ENCODE data around the gene PLXNC1. TPM values are rescaled to one million over a fixed set of nuclear protein-coding genes. Genes with fewer than 3 reads are reported as not detected.

Gene PLXNC1
- total RNA-seq, 5 donors from 2014 or later (not counting 1 experiment from before 2014, with no cell fraction given) = 12.9 to 23.9 (median 19.2) TPM

GRCh38 chr12:94225506-94225905 lies 77.1 kb downstream of the PLXNC1 start:
- WGBS (ENCODE audit: insufficient coverage) = 94% methylated on average over 9 of the region's 9 CpGs
- no peak for DNase-seq
- H3K4me1 Mint-ChIP-seq = peaks cover 7 to 18% (median 14%) of the 10 kb centered on the region in 3 donors
- no peaks in the 10 kb centered on the region for H3K9me3 ChIP-seq
- no peak overlapping the region for H3K27ac ChIP-seq (ENCODE audit: low read length)
- no peaks in the 10 kb centered on the region for H3K9me3 Mint-ChIP-seq
- ChIA-PET POLR2A (no interaction called here), CTCF (interaction anchor here in 1 of 2 donors (0.6 kb wide), 1 partner anchor 165 kb away, joined by 3 read pairs; no protein-coding TSS in a partner anchor)
- H3K4me3 Mint-ChIP-seq = no peak overlapping the region
- H3K36me3 Mint-ChIP-seq = peaks cover 73% of the 10 kb centered on the region
- no peak overlapping the region for H3K4me3 ChIP-seq (ENCODE audit: control insufficient read depth in 1 of 2, extremely low read depth in 1 of 2, low read length in 1 of 2)
- H3K36me3 ChIP-seq (ENCODE audit: control insufficient read depth in 2 of 2, extremely low read depth in 1 of 2, insufficient read depth in 1 of 2, low read length in 1 of 2) = peaks cover 0 to 14% of the 10 kb centered on the region in 2 donors
- peaks cover 4 to 5% of the 10 kb centered on the region in 2 experiments for H3K4me1 ChIP-seq (ENCODE audit: control insufficient read depth in 1 of 2, extremely low read depth in 1 of 2, insufficient read depth in 2 of 2, low read length in 2 of 2)
- no peaks in the 10 kb centered on the region for H3K27me3 Mint-ChIP-seq
- no peak for ATAC-seq (replicated peaks in 1 of 4)
- no peak overlapping the region for H3K27ac Mint-ChIP-seq
- H3K27me3 ChIP-seq (replicated peaks in 1 of 2; ENCODE audit: control insufficient read depth in 2 of 2, extremely low read depth in 1 of 2, insufficient read depth in 2 of 2, low read length in 1 of 2) = no peaks in the 10 kb centered on the region

- no peaks in the 10 kb centered on the region for H3K9me3 ChIP-seq
- 100% methylated on average over 2 of the region's 5 CpGs for WGBS (ENCODE audit: insufficient coverage)
- peaks cover 10 to 11% of the 10 kb centered on the region in 2 experiments for H3K4me1 ChIP-seq (ENCODE audit: control insufficient read depth in 1 of 2, extremely low read depth in 1 of 2, insufficient read depth in 2 of 2, low read length in 2 of 2)
- Mint-ChIP-seq H3K27ac (no peak overlapping the region), H3K4me1 (peaks cover 13 to 21% (median 19%) of the 10 kb centered on the region in 3 donors), H3K27me3 (no peaks in the 10 kb centered on the region), H3K4me3 (no peak overlapping the region), H3K9me3 (no peaks in the 10 kb centered on the region), H3K36me3 (peaks cover 70% of the 10 kb centered on the region)
- H3K27ac ChIP-seq (ENCODE audit: low read length) = no peak overlapping the region
- ATAC-seq (replicated peaks in 1 of 4) (no peak), DNase-seq (no peak)
- H3K27me3 ChIP-seq (replicated peaks in 1 of 2; ENCODE audit: control insufficient read depth in 2 of 2, extremely low read depth in 1 of 2, insufficient read depth in 2 of 2, low read length in 1 of 2) = no peaks in the 10 kb centered on the region
- POLR2A ChIA-PET = interaction anchor here in 1 of 2 donors (0.7 kb wide), 1 partner anchor 22 kb away, joined by 3 read pairs; no protein-coding TSS in a partner anchor
- H3K36me3 ChIP-seq (ENCODE audit: control insufficient read depth in 2 of 2, extremely low read depth in 1 of 2, insufficient read depth in 1 of 2, low read length in 1 of 2) = peaks cover 0 to 14% of the 10 kb centered on the region in 2 donors
- H3K4me3 ChIP-seq (ENCODE audit: control insufficient read depth in 1 of 2, extremely low read depth in 1 of 2, low read length in 1 of 2) = no peak overlapping the region
- CTCF ChIA-PET = no interaction called here
Measured at GRCh38 chr12:94225947-94226630, 77.7 kb downstream of the PLXNC1 start.

- no CpG with 5 or more reads among the region's 2 CpGs for WGBS (ENCODE audit: insufficient coverage)
- H3K9me3 ChIP-seq = no peaks in the 10 kb centered on the region
- Mint-ChIP-seq H3K36me3 (peaks cover 62% of the 10 kb centered on the region), H3K4me3 (no peak overlapping the region), H3K4me1 (peaks cover 17 to 22% (median 21%) of the 10 kb centered on the region in 3 donors), H3K9me3 (no peaks in the 10 kb centered on the region), H3K27ac (no peak overlapping the region), H3K27me3 (no peaks in the 10 kb centered on the region)
- ChIA-PET CTCF (no interaction called here), POLR2A (no interaction called here)
- H3K27ac ChIP-seq (ENCODE audit: low read length) = no peak overlapping the region
- ATAC-seq (replicated peaks in 1 of 4) (no peak), DNase-seq (no peak)
- peaks cover 0 to 14% of the 10 kb centered on the region in 2 donors for H3K36me3 ChIP-seq (ENCODE audit: control insufficient read depth in 2 of 2, extremely low read depth in 1 of 2, insufficient read depth in 1 of 2, low read length in 1 of 2)
- no peak overlapping the region for H3K4me3 ChIP-seq (ENCODE audit: control insufficient read depth in 1 of 2, extremely low read depth in 1 of 2, low read length in 1 of 2)
- H3K4me1 ChIP-seq (ENCODE audit: control insufficient read depth in 1 of 2, extremely low read depth in 1 of 2, insufficient read depth in 2 of 2, low read length in 2 of 2) = peaks cover 11 to 13% of the 10 kb centered on the region in 2 experiments
- H3K27me3 ChIP-seq (replicated peaks in 1 of 2; ENCODE audit: control insufficient read depth in 2 of 2, extremely low read depth in 1 of 2, insufficient read depth in 2 of 2, low read length in 1 of 2) = no peaks in the 10 kb centered on the region
Measured at GRCh38 chr12:94227066-94227465, 78.7 kb downstream of the PLXNC1 start.

- Mint-ChIP-seq H3K27ac (no peak overlapping the region), H3K27me3 (no peaks in the 10 kb centered on the region), H3K36me3 (peaks cover 52% of the 10 kb centered on the region), H3K9me3 (no peaks in the 10 kb centered on the region), H3K4me3 (no peak overlapping the region), H3K4me1 (peaks cover 17 to 22% (median 18%) of the 10 kb centered on the region in 3 donors)
- no peaks in the 10 kb centered on the region for H3K9me3 ChIP-seq
- POLR2A ChIA-PET = no interaction called here
- CTCF ChIA-PET = no interaction called here
- H3K4me3 ChIP-seq (ENCODE audit: control insufficient read depth in 1 of 2, extremely low read depth in 1 of 2, low read length in 1 of 2) = no peak overlapping the region
- no peaks in the 10 kb centered on the region for H3K27me3 ChIP-seq (replicated peaks in 1 of 2; ENCODE audit: control insufficient read depth in 2 of 2, extremely low read depth in 1 of 2, insufficient read depth in 2 of 2, low read length in 1 of 2)
- no peak for DNase-seq
- H3K4me1 ChIP-seq (ENCODE audit: control insufficient read depth in 1 of 2, extremely low read depth in 1 of 2, insufficient read depth in 2 of 2, low read length in 2 of 2) = peaks cover 11 to 13% of the 10 kb centered on the region in 2 experiments
- 100% methylated on average over 2 of the region's 8 CpGs for WGBS (ENCODE audit: insufficient coverage)
- H3K27ac ChIP-seq (ENCODE audit: low read length) = no peak overlapping the region
- ATAC-seq (replicated peaks in 1 of 4) = no peak
- peaks cover 0 to 14% of the 10 kb centered on the region in 2 donors for H3K36me3 ChIP-seq (ENCODE audit: control insufficient read depth in 2 of 2, extremely low read depth in 1 of 2, insufficient read depth in 1 of 2, low read length in 1 of 2)
Measured at GRCh38 chr12:94228488-94228907, 80.1 kb downstream of the PLXNC1 start.

GRCh38 chr12:94229902-94230301 lies 81.5 kb downstream of the PLXNC1 start:
- DNase-seq (no peak), ATAC-seq (replicated peaks in 1 of 4) (no peak)
- CTCF ChIA-PET = no interaction called here
- H3K9me3 Mint-ChIP-seq = no peaks in the 10 kb centered on the region
- peak overlapping the region in 1 of 3 donors; percentile 49 for H3K4me3 Mint-ChIP-seq
- no peak overlapping the region for H3K4me3 ChIP-seq (ENCODE audit: control insufficient read depth in 1 of 2, extremely low read depth in 1 of 2, low read length in 1 of 2)
- peaks cover 17 to 22% (median 18%) of the 10 kb centered on the region in 3 donors for H3K4me1 Mint-ChIP-seq
- no peak overlapping the region for H3K27ac ChIP-seq (ENCODE audit: low read length)
- H3K27me3 Mint-ChIP-seq = no peaks in the 10 kb centered on the region
- no peak overlapping the region for H3K27ac Mint-ChIP-seq
- H3K27me3 ChIP-seq (replicated peaks in 1 of 2; ENCODE audit: control insufficient read depth in 2 of 2, extremely low read depth in 1 of 2, insufficient read depth in 2 of 2, low read length in 1 of 2) = no peaks in the 10 kb centered on the region
- H3K36me3 Mint-ChIP-seq = peaks cover 50% of the 10 kb centered on the region
- POLR2A ChIA-PET = no interaction called here
- H3K36me3 ChIP-seq (ENCODE audit: control insufficient read depth in 2 of 2, extremely low read depth in 1 of 2, insufficient read depth in 1 of 2, low read length in 1 of 2) = peaks cover 0 to 11% of the 10 kb centered on the region in 2 donors
- WGBS (ENCODE audit: insufficient coverage) = 93% methylated on average over 3 of the region's 4 CpGs
- no peaks in the 10 kb centered on the region for H3K9me3 ChIP-seq
- peaks cover 11 to 13% of the 10 kb centered on the region in 2 experiments for H3K4me1 ChIP-seq (ENCODE audit: control insufficient read depth in 1 of 2, extremely low read depth in 1 of 2, insufficient read depth in 2 of 2, low read length in 2 of 2)

DNA sequence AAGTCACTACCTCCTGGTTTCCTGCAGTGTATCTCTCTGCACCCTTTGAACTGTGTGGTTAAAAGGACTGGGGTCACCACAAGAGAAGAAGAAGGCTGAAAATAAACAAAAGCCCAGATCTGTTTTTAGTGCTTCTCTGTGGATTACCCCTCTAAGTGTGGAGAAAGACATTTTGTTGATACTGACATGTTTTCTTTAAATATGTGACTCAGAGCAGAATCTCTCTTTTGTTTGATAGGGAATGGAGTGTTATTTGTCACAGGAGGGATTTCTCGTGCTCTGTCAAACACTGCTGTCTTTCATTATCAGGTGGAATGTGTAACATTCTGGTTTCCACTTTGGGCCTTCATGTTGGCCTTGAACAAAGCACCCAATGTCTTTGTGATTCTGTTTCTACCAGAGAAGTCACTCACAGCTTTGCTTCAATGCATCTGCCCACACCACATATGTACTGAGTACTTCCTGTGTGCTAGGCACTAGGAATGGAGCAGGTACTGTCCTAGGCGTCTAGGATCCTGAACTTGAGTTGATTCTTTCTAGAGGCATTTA lies 82.1 kb downstream of the PLXNC1 start:
- Histone ChIP-seq H3K4me3 (ENCODE audit: control insufficient read depth in 1 of 2, extremely low read depth in 1 of 2, low read length in 1 of 2) (no peak overlapping the region), H3K27me3 (replicated peaks in 1 of 2; ENCODE audit: control insufficient read depth in 2 of 2, extremely low read depth in 1 of 2, insufficient read depth in 2 of 2, low read length in 1 of 2) (no peaks in the 10 kb centered on the region), H3K9me3 (no peaks in the 10 kb centered on the region), H3K4me1 (ENCODE audit: control insufficient read depth in 1 of 2, extremely low read depth in 1 of 2, insufficient read depth in 2 of 2, low read length in 2 of 2) (peaks cover 11 to 13% of the 10 kb centered on the region in 2 experiments), H3K36me3 (ENCODE audit: control insufficient read depth in 2 of 2, extremely low read depth in 1 of 2, insufficient read depth in 1 of 2, low read length in 1 of 2) (peaks cover 0 to 8% of the 10 kb centered on the region in 2 donors), H3K27ac (ENCODE audit: low read length) (no peak overlapping the region)
- peaks cover 51% of the 10 kb centered on the region for H3K36me3 Mint-ChIP-seq
- 33% methylated on average over 1 of the region's 2 CpGs for WGBS (ENCODE audit: insufficient coverage)
- ATAC-seq (replicated peaks in 1 of 4) = peak; percentile 40 to 81 (median 66)
- no peaks in the 10 kb centered on the region for H3K27me3 Mint-ChIP-seq
- peak in 1 of 35 experiments; percentile 7 for DNase-seq
- H3K27ac Mint-ChIP-seq = peak overlapping the region; percentile 74 to 83
- ChIA-PET POLR2A (no interaction called here), CTCF (no interaction called here)
- peaks cover 17 to 22% (median 18%) of the 10 kb centered on the region in 3 donors for H3K4me1 Mint-ChIP-seq
- H3K9me3 Mint-ChIP-seq = no peaks in the 10 kb centered on the region
- peak overlapping the region in 1 of 3 donors; percentile 49 for H3K4me3 Mint-ChIP-seq
